Measurements from ENCODE around the gene GZF1. TPM values are rescaled to one million over a fixed set of nuclear protein-coding genes. Genes with fewer than 3 reads are reported as not detected.

Gene GZF1
- total RNA-seq, 2 donors from 2014 or later = 12.9 to 18.7 TPM

GRCh38 chr20:23419657-23419994, 57.6 kb downstream of the GZF1 start:
- ATAC-seq (no peak), DNase-seq (no peak)
- intact Hi-C loops (cut with DNase I) = no loop called here

- peak; percentile 51 for DNase-seq
- intact Hi-C loops (cut with DNase I) = no loop called here
- ATAC-seq = peak; percentile 58 to 73
These were observed 58.3 kb downstream of the GZF1 start for GRCh38 chr20:23419995-23420901.

GRCh38 chr20:23420943-23421931, 59.3 kb downstream of the GZF1 start, which contains the start of gene NAPB:
Gene NAPB (minus strand): TSS chr20:23421488. CDS start chr20:23421402, 86 bp downstream.
- DNase-seq (peak; percentile 98), ATAC-seq (peak; percentile 99)
- intact Hi-C loops (cut with DNase I) = no loop called here

Other genes starting within 250 kb of the GZF1 start
- 10 to 100 TPM in 1 of 2 donors, 1 to 10 TPM in 1; 9.3 to 14.1 TPM for gene NXT1, start 11.4 kb upstream of the GZF1 start, total RNA-seq
- gene NAPB, start 59.3 kb downstream of the GZF1 start, total RNA-seq = 1 to 10 TPM; 4.9 to 7.2 TPM
- not detected for gene CSTL1, start 77.5 kb downstream of the GZF1 start, total RNA-seq
- gene CST11, start 90.7 kb downstream of the GZF1 start, total RNA-seq = not detected
- gene CST8, start 128.9 kb downstream of the GZF1 start, total RNA-seq = not detected
- not detected for gene CST9L, start 206.3 kb downstream of the GZF1 start, total RNA-seq
- gene CST9, start 243.7 kb downstream of the GZF1 start, total RNA-seq = not detected